SU-DHL-6 (cell line): ENCODE measurements around the gene LRRC4C.

ENCODE experiments used
- CTCF ChIP-seq: fragments of 200-600 bp; sonication (generic); IDR thresholded peaks from one replicate; pipeline ENCODE4 v1.5.1; 2017; ENCODE audit warnings: antibody characterized with exemption, mild to moderate bottlenecking, low read length, moderate library complexity; ENCODE audit not compliant: insufficient read depth, poor library complexity, severe bottlenecking
- EZH2phosphoT487 ChIP-seq: fragments of 200-600 bp; sonication (generic), shearing (Covaris generic); conservative IDR thresholded peaks from 2 replicates; pipeline ENCODE4 v1.6.1; 2018; ENCODE audit warnings: mild to moderate bottlenecking, antibody characterized with exemption, low read length, moderate library complexity, mixed read lengths

- no peak for TF ChIP-seq CTCF
- no peak for TF ChIP-seq EZH2phosphoT487
These were observed 324.5 kb downstream of the LRRC4C start for GRCh38 chr11:41134971-41135370.
